NCI-H446 (cell line): ENCODE results near the gene TTC9.

Experiments
- DNase-seq, 2 experiments: peaks; one replicate each; lab custom pipeline; 2025; lab: John Stamatoyannopoulos, UW

The TTC9 gene

GRCh38 chr14:70641548-70642302 lies at the start of gene TTC9:
TTC9 (plus strand) TSS chr14:70641916; CDS start chr14:70642130, 214 bp downstream.
- DNase-seq, result no peak

- DNase-seq, result no peak
These were observed 47.3 kb upstream of the TTC9 start for GRCh38 chr14:70594461-70594860.

- no peak for DNase-seq
These were observed 46.1 kb upstream of the TTC9 start for GRCh38 chr14:70595443-70596185.

DNA sequence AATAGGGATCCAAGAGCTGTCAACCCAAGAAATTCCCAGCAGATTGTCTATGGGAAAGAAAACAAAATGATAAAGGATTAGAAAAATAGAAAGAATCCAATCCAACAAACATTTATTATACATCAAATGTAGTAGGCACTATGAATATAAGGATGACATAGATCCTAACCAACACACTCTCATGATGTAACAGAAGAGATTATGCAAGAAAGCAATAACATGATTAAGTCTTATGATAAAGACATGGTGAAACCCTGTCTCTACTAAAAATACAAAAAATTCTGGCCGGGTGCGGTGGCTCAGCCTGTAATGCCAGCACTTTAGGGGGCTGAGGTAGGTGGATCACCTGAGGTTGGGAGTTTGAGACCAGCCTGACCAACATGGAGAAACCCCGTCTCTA lies 44.0 kb upstream of the TTC9 start:
- DNase-seq, result no peak

DNA sequence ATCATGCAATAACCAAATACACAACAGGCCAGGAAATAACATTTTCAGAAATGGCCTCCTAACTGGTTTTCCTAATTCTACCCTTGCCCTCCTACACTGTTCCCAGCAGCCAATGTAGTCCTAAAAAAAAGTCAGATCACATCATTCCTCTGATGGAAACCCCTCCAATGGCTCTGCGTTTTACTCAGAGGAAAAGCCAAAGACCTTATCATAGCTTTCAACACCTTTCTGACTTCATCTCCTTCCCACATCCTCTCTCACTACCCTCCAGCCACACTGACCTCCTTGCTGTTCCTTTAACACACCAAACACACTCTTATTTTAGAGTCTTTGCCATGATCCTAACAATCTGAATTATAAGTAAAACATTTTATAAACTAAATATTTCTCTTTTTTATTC lies 42.4 kb upstream of the TTC9 start:
- DNase-seq, result no peak

GRCh38 chr14:70600382-70601157 lies 41.1 kb upstream of the TTC9 start, which contains the start of gene MED6:
MED6 (minus strand) TSS chr14:70600655; CDS start chr14:70600637, 18 bp downstream.
- DNase-seq, result peak; percentile 80 to 94

GRCh38 chr14:70601162-70601561 lies 40.6 kb upstream of the TTC9 start:
- no peak for DNase-seq

DNA sequence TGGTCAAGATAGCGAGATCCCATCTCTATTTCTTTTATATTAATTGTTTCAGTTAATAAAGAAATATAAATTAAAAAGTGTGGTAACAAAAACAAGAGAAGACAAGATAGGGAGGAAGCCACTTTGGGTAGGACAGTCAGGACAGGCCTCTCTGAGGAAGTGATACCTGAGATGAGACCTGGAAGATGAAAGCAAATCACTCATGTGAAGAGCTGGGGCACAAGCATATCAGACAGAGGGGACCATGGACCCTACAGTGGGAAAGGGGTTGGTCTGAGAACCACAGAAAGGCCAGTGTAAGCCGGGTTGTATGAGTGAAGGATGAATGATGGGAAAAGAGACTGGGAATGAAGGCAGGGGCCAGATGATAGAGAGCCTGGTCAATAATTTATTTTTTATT lies 39.5 kb upstream of the TTC9 start:
- no peak for DNase-seq

DNA sequence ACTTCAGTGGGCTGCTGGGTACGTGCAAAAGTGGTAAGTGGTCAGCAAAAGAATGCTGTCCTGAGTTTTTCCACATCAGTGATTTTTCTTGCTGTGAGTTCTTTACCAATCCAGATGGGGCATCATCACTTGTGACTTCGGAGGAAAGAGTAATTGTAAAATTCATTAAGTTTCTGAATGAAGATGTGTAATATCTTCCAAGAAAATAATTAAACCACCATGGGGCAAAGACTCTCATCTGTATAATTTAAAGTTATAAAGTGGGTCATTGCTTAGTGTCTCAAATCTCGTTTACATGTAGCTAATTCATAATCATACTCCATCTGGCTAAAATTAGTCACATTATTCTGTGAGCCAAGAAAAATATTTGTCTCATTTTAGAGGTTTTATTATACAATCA lies 30.5 kb upstream of the TTC9 start:
- DNase-seq, result no peak

- no peak for DNase-seq
These were observed 25.1 kb upstream of the TTC9 start for GRCh38 chr14:70616646-70617045.

DNA sequence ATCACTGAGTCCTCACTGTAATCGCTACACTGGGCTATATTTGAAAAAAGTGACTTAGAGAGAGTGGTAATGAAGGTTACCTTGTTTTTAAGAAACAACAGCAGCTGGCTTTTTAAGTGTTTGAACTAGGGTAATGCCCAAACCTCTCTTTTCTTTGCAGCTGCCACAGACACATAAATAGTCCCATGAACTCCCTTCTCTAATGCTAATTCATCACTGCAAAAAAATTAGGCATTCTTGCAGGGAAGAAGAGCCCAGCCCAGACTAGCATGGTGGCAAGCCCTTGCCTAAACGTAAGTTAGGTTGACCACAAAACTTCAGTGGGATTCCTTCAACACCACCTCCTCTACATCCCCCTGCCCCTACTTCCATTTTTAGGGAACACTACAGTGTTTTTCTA lies 23.4 kb upstream of the TTC9 start:
- DNase-seq, result no peak

GRCh38 chr14:70619708-70620107 lies 22.0 kb upstream of the TTC9 start:
- DNase-seq, result no peak

GRCh38 chr14:70622111-70622712 lies 19.5 kb upstream of the TTC9 start:
- DNase-seq, result peak in 1 of 2 experiments; percentile 32

GRCh38 chr14:70624972-70625371 lies 16.7 kb upstream of the TTC9 start:
- no peak for DNase-seq

GRCh38 chr14:70631948-70632347 lies 9.8 kb upstream of the TTC9 start:
- DNase-seq, result no peak

GRCh38 chr14:70635971-70636595 lies 5.6 kb upstream of the TTC9 start:
- DNase-seq, result no peak

DNA sequence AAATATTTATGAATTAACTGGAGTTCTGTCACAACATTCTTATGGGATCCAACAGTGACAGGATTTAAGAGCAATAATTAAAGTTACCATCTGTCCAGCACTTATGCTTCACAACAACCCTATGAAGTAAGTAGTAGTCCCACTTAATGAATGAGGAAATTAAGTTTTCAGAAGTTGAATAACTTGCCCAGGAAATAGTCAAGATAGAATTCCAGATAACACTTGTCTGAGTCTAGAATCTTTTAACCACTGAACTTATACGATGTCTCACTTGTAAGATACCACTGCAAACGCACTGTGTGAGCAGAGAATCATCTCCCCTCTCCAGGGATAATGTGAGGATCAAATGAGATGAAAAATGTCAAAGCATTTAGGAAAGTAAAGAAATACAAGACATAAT lies 3.3 kb upstream of the TTC9 start:
- no peak for DNase-seq

GRCh38 chr14:70640938-70641547 lies 673 bp upstream of the TTC9 start:
- peak in 1 of 2 experiments; percentile 12 for DNase-seq

DNA sequence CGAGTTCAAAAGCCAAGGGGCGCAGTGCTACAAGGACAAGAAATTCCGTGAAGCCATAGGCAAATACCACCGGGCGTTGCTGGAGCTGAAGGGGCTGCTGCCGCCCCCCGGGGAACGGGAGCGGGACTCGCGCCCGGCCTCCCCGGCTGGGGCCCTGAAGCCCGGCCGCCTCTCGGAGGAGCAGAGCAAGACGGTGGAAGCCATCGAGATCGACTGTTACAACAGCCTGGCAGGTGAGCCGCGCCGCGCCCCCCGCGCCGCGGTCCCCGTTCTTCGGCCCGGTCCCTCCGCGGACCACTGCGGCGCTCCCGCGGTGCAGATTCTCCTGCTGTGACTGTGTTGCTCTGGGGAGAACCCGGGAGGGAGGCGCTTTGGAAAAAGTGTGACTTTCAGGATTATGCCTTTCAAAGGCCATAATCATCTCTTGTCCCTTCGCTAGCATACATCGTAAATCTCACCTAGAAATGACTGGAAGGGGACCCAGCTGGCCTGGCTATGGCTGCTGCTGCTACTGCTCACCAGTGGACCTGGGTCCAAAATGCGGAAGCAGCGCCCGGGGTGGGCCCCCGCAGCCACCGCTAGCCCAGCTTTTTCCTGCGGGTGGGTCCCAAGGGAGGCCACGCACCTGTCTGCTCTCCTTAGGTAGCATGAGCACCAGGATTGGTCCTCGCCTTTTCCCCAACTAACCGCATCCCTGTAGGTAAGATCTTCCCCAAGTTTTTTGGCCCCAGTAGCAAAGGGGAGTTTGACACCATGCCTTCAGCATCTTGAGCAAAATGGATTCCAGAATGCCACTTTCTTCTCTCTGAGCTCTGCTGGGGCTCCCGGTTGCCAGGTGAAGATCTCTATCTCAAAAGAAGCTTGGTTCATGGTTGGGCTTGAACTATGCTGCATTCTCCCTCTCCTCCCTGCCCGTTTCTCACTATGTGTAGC lies 853 bp downstream of the TTC9 start:
- no peak for DNase-seq

DNA sequence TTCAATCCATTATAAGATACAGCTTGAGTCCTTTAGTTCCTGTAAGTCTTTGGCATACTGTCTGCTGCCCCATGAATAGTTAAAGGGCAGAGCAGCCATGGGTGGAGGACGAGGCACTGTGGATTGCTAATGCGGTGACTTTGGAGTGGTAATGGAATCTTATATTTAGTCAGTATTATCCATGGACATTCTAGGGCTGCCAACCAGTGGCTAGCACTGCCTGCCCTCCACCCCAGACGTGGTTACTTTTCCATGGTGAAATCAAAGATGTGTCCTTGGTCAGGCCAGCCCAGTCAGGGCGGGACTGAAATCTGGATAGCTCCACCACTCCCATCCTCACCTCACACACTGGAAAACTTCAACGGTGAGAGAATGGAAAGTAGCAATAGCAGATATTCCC lies 2.3 kb downstream of the TTC9 start:
- DNase-seq, result no peak
